NCI-H526 (cell line): ENCODE results near the gene NDUFV2.
"Not testable (repeated sequence)": the region's sequence is repeated elsewhere in the genome, so short reads cannot be mapped to it uniquely, and the experiment has no call there.

ENCODE experiments used
- DNase-seq, 2 experiments: peaks; one replicate each; lab custom pipeline; 2025; lab: John Stamatoyannopoulos, UW

NDUFV2 gene

GRCh38 chr18:9102508-9103375 is at the start of gene NDUFV2:
Gene NDUFV2, plus strand, starts transcription at chr18:9102699. Its CDS starts 45 bp downstream, at chr18:9102744.
- DNase-seq = peak; percentile 68 to 94

GRCh38 chr18:9053814-9054213 is 48.7 kb upstream of the NDUFV2 start:
- no peak for DNase-seq

- DNase-seq = no peak
Measured at GRCh38 chr18:9055185-9055584, 47.3 kb upstream of the NDUFV2 start.

GRCh38 chr18:9055626-9056025 is 46.9 kb upstream of the NDUFV2 start:
- DNase-seq = no peak

- DNase-seq = no peak
Measured at GRCh38 chr18:9057646-9058045, 44.9 kb upstream of the NDUFV2 start.

GRCh38 chr18:9058406-9058805 is 44.1 kb upstream of the NDUFV2 start:
- DNase-seq = no peak

GRCh38 chr18:9062418-9062751 is 40.1 kb upstream of the NDUFV2 start:
- no peak for DNase-seq

- DNase-seq = no peak
Measured at GRCh38 chr18:9065864-9066263, 36.6 kb upstream of the NDUFV2 start.

GRCh38 chr18:9066358-9066757 is 36.1 kb upstream of the NDUFV2 start:
- DNase-seq = no peak

GRCh38 chr18:9066817-9067306 is 35.6 kb upstream of the NDUFV2 start:
- DNase-seq = no peak

GRCh38 chr18:9067823-9068222 is 34.7 kb upstream of the NDUFV2 start:
- DNase-seq = no peak

GRCh38 chr18:9068346-9068745 is 34.2 kb upstream of the NDUFV2 start:
- DNase-seq = no peak

- no peak for DNase-seq
Measured at GRCh38 chr18:9069601-9070000, 32.9 kb upstream of the NDUFV2 start.

GRCh38 chr18:9070212-9070611 is 32.3 kb upstream of the NDUFV2 start:
- DNase-seq = no peak

GRCh38 chr18:9079818-9080528 is 22.5 kb upstream of the NDUFV2 start:
- no peak for DNase-seq

GRCh38 chr18:9081940-9082339 is 20.6 kb upstream of the NDUFV2 start:
- no peak for DNase-seq

GRCh38 chr18:9082711-9083510 is 19.6 kb upstream of the NDUFV2 start:
- DNase-seq = peak in 1 of 2 experiments; percentile 15

- DNase-seq = no peak
Measured at GRCh38 chr18:9086015-9086414, 16.5 kb upstream of the NDUFV2 start.

- DNase-seq = no peak
Measured at GRCh38 chr18:9086624-9087023, 15.9 kb upstream of the NDUFV2 start.

- DNase-seq = no peak
Measured at GRCh38 chr18:9087144-9087543, 15.4 kb upstream of the NDUFV2 start.

GRCh38 chr18:9088252-9088651 is 14.2 kb upstream of the NDUFV2 start:
- DNase-seq = no peak

- not testable (repeated sequence) for DNase-seq
Measured at GRCh38 chr18:9088727-9089126, 13.8 kb upstream of the NDUFV2 start.
